Myocyte (in vitro differentiated cells): ENCODE data around the gene CPEB1. TPM values are rescaled to one million over a fixed set of nuclear protein-coding genes. Genes with fewer than 3 reads are reported as not detected.
A peak's percentile ranks its signal among the peaks of the same experiment; 100 is the strongest.
"Not testable (repeated sequence)": the region's sequence is repeated elsewhere in the genome, so short reads cannot be mapped to it uniquely, and the experiment has no call there.

Experiments used
- DNase-seq: peaks from one replicate; pipeline ENCODE4 v3.0.0-alpha.2; 2012; ENCODE audit warnings: low read depth
- total RNA-seq: library from RNA; depleted of rRNA; stranded (reverse); fragments of >200 nt; gene quantifications from 2 replicates; pipeline ENCODE4 v1.2.3, GENCODE V29; 2014

CPEB1 gene
- total RNA-seq, 1 donor from 2014 or later: 2.6 TPM

DNA sequence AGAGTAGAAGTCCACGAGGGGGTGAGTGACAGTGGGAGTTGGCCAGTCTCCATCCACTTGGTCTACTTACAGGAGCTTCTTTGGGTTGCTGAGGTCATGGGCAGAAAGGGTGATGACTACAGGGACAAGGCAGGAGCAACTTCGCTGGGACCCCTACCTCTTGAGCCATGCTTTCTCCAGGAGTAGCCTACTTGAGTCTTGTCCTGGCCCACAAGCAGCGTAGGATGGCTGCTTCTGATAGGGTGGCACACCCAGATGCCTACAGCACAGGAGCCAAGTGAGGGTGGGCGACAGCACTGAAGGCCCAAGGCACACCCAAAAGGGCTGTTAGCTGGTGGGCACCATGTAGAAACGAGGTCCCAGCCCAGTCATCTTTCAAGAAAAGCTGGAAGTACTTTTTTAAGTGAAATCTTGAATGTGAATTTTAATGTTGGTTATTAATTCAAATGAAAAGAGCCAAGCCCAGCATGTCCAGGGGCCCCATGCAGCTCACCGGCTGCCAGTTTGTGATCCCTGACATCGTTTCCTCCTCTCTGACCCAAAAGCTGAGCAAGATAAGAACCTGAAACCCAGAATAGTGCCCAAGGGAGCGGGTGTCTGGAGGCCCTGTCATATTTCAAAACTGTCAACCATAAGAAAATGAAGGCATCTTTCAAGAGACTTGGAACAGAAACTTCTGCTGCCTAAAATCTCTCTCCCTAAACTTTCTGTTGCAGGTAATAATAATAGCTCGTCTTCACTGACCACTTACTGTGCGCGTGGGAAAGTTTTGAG is 2.2 kb upstream of the CPEB1 start:
- no peak for DNase-seq

GRCh38 chr15:82648257-82649103 is 1.3 kb upstream of the CPEB1 start:
- no peak for DNase-seq

- DNase-seq: peak; percentile 8
Measured at GRCh38 chr15:82647835-82648256, 683 bp upstream of the CPEB1 start.

- no peak for DNase-seq
Measured at GRCh38 chr15:82646250-82647044, 716 bp downstream of the CPEB1 start.

GRCh38 chr15:82644967-82645852 is 2.0 kb downstream of the CPEB1 start:
- DNase-seq: not testable (repeated sequence)

- DNase-seq: no peak
Measured at GRCh38 chr15:82643992-82644391, 3.2 kb downstream of the CPEB1 start.

DNA sequence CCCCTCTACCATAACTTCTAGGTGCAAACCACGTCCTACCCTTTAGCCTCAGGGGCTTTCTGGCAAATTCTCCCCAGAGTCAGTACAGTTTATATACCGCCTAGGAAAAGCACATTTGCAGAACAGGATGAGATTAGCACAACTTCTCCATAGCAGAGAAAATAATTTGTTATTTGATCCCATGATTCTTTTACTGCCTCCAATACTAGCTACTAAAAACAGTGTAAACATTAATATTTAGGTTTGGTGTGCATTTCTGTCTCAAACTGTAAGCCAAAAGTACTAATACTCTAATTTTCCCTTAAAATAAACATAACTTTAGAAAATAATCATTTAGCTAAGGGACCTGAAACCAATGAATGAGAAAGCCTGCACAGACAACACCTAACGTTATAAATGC is 4.5 kb downstream of the CPEB1 start:
- DNase-seq: no peak

GRCh38 chr15:82641129-82641798 is 5.9 kb downstream of the CPEB1 start:
- DNase-seq: no peak

DNA sequence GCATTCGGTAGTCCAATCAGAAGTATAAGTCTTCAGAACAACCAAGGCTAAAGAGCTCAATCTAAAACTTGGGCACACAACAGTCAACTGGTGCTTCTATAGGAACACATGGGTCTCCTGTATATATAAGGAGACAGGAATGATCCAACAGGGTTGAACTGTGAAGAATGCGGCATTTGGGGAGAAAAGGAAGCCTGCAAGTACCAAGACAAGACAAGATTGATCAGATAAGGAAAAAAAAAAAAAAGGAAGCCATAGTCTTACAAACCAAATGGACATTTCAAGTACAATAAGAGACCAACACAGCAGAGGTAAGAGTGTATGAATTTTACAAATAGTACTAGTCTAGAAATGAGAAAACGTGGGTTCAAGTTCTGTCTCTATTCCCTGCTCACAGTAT is 6.5 kb downstream of the CPEB1 start:
- DNase-seq: no peak

DNA sequence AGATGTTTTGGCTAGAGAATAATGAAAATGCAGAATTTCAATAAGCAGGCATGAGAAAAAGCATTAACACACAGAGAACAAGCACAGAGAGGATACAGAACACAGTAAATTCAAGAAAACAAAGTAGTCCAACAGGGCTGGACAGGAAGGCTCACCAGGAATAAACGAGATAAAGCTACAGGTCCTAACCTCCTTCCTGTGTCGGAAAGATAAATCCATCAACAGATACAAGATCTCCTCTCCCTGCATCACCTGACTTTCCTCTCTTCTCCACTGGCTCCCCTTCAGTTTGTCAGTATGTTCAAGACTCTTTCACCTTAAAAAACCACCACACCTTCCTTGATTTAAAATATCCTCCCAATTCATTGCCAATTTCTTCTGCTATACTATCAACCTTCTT is 11.4 kb downstream of the CPEB1 start:
- DNase-seq: no peak

DNA sequence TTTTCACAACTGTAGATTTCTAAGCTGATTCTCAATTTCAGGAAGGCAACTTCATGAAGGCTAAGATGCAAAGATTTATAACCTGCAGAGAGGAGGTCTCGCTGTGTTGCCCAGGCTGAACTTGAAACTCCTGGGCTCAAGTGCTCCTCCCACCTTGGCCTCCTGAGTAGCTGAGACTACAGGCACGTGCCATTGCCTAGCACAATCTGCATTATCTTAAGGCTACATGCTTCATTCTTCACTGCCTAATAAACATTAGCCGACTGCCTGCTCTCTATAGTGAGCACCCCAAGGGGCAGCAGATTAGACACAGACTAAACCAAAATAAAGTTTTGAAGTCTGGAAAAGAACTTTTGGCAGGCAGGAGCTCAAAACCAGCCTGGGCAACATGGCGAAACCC is 17.1 kb downstream of the CPEB1 start:
- no peak for DNase-seq

- DNase-seq: peak; percentile 9
Measured at GRCh38 chr15:82625136-82625535, 22.0 kb downstream of the CPEB1 start.

- peak; percentile 48 for DNase-seq
Measured at GRCh38 chr15:82624438-82624837, 22.7 kb downstream of the CPEB1 start.

DNA sequence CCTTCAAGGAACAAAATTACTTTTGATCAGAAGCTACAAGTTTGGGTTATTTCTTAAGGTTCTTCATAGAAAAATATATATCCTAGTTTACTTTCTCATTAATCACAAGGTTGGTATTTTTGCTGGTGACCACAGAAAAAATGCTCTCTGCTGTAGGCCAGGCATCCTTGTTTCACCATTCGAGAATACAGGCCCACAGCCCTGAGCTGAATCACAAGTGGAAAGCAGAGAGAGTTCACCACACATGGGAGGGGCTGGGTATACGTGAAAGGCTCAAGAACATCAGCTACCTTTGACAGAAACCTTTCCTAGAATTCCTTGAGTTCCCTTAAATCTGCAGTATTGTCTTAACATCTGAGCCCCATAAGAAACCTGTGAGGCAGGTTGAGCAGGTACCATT is 23.2 kb downstream of the CPEB1 start:
- DNase-seq: peak; percentile 13

DNA sequence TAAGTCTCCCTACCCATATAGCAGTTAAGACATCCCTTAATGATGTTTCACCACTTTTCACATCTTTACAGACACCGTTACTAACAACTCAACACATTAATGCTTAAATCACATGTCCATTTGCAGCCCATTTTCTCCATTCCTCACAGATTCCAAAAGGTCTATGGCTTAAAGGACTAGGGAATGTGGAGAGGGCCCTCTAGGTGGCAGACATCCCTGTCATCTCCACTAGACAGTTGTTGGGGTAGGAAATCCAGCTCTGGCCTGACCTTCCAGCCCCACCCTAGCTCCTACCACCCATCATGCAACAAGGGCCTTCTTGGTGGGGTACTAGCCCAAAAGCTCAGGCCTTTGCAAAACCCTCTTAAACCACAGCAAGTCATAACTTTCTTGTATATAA is 25.2 kb downstream of the CPEB1 start:
- no peak for DNase-seq

GRCh38 chr15:82613747-82614146 is 33.4 kb downstream of the CPEB1 start:
- no peak for DNase-seq

GRCh38 chr15:82611348-82611747 is 35.8 kb downstream of the CPEB1 start:
- DNase-seq: no peak

DNA sequence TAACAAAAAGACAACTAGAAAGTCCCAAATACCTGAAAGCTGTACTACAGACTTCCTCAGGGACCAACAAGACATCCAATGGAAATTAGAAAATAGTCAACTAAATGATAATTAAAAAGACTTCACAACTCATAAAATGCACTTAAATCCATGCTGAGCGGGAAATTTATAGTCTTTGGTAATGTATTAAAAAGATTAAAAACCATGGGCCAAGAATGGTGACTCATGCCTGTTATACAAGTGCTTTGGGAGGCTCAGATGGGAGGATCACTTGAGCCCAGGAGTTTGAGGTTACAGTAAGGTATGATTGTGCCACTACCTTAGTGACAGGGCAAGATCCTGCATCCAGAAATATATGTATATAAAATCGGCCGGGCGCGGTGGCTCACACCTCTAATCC is 45.0 kb downstream of the CPEB1 start:
- no peak for DNase-seq

DNA sequence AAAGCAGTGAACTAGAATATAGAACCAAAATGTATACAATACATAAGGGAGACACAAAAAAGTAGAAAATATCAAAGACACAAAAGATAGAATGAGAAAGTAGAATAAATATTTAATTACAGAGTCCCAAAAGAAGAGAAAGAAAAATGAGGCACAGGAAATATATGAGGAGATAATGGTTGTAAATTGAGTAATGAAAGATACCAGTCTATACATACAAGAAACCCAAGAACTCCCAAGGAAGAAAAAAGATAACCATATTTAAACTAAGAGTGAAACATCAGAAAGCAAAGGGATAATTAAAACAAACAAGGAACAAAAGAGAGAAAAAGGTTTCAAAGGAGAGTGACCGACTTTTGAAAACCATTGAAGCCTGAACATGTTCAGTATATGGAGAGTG is 47.3 kb downstream of the CPEB1 start:
- DNase-seq: no peak

DNA sequence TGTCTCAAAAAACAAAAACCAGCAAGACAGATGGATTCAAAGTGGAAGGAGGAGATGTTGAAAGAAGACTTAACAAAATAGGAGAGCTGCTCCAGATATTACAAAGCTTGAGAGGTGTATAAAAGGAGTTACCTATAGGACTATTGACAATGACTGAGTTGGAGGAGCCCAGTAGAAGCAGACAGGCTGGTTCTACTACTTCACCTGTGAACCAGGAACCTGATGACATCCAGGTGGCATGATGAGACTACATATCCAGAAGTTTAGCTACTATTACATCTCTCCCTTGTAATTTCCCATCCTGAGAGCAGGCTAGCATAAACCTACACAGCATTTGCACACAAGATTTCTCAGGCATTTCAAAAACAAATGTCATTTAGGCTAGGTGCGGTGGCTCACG is 49.3 kb downstream of the CPEB1 start:
- DNase-seq: no peak
